ENCODE results near the gene POLQ.
"Not testable (repeated sequence)": the region's sequence is repeated elsewhere in the genome, so short reads cannot be mapped to it uniquely, and the experiment has no call there.

The POLQ gene

DNA sequence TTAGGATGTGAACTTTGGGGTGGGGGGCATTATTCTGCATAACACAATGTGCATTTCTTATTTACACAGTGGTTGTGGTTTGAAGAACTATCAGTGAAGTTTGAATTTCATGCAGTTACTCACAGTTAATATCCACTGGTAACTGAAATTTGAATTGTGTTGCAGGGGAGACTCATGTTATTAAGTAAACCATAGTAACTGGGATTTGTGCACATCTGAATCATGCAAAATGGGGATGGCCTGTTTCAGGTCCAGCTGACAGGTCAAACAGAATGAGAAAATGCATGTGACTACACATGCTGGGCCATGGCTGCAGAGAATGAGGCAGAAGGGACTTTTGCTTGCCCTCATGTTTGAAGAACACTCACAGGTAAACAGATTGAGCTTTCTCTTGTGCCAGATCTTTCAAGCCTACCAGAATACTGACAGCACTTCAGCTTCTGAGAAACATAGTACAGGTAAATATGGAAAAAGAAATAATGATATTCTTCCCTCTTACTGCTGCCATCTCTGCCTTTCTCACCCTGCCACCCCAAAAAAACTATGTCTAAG, 115.0 kb downstream of the POLQ start:
- no peak for DNase-seq (ENCODE audit: low read depth in 4 of 4, low spot score in 1 of 4)

DNA sequence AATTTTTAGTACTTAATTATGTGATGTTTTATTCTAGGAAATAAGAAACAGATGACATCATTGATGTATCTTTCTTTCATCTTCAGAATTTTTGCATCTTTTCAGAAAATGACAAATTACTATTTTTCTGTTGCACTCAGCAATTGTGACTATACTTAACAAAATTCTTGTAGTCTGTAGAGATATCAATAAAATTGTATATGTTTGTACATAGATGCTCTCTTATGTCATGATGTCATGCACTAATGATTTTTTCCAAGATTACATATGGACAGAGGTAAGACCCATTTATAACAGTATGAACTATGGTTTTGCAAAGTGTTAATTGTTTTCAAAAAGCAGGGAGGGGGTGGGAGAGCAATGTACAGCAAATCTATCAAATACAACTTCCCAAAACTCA, 121.2 kb downstream of the POLQ start:
- DNase-seq (ENCODE audit: low read depth in 4 of 4, low spot score in 1 of 4), result no peak

- DNase-seq (ENCODE audit: low read depth in 4 of 4, low spot score in 1 of 4), result no peak
These were observed 127.6 kb downstream of the POLQ start for GRCh38 chr3:121418182-121418581.

DNA sequence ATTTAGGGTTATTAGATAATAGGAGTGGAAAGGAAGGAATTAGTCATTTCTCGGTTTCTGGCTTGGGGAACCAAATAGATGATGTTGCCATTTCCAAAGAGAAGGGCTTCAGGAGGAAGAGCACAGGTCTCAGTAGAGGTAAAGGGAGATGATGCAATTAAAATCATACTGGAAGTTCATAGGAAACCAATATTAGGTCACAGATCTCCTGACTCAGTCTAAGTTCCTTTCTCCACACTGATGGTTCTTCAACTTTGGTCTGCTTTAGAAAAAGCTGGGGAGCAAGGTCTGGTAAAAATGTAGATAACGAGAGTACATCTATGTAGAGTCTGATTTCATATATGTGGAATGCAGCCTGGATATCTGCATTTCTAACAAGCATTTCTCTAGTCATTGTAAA, 130.9 kb downstream of the POLQ start:
- no peak for DNase-seq (ENCODE audit: low read depth in 4 of 4, low spot score in 1 of 4)

DNA sequence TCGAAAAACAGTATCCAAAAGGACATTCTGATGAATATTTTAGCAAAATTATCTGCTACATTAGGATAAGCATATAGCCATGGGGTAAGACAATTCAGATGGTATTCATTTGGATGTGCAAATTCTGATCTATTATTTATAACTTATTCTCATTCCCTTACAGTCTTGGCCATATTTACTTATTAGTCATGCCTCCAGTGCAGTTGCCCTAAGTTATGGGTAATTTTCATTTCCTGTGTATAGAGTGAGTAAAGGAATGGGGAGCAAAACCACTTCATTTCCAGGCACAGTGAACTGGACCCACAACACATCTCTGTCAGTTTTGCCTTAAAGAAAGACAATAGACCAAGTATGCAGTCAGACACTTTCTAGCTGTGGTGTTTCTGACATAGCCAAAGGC, 134.3 kb downstream of the POLQ start:
- DNase-seq (ENCODE audit: low read depth in 4 of 4, low spot score in 1 of 4), result no peak

DNA sequence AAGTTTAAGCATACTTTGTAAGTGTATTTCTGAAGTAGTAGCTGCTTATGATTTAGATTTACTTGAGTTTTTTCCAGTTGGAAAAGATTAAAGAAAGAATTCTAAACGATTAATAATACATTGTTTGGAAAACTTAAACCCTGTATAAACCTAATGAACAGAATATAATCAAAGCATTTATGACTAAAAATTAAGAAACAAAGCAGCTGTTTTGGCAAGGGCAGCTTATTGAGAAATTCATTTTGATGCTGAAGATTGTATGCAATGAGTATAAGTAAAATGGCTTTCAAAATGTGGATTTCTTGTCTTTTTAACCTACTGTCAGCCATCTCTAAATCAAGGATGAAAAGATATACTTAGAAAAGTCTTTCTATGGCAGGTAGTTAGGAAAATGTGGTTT, 140.2 kb downstream of the POLQ start:
- no peak for DNase-seq (ENCODE audit: low read depth in 4 of 4, low spot score in 1 of 4)

DNA sequence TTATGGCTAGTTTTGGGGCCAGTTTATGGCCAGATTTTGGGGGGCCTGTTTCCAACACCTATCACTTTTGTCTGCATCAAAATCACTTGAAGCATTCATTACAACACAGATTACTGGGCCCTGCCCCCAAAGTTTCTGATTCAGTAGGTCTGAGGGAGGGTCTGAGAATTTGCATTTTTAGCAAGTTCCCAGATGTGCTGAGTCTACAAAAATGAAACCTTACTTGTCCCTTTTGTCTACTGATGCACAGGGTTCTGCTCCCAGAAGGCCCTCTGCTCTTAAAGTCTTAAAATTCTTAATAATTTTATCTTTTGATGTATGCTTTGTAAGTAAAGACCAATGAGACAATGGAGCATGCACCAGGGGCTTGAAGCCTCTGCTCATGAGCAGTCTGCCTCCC, 146.0 kb downstream of the POLQ start:
- no peak for DNase-seq (ENCODE audit: low read depth in 4 of 4, low spot score in 1 of 4)

- DNase-seq (ENCODE audit: low read depth in 4 of 4, low spot score in 1 of 4), result not testable (repeated sequence)
These were observed 147.7 kb downstream of the POLQ start for GRCh38 chr3:121398051-121398450.

- not testable (repeated sequence) for DNase-seq (ENCODE audit: low read depth in 4 of 4, low spot score in 1 of 4)
These were observed 149.8 kb downstream of the POLQ start for GRCh38 chr3:121395967-121396366.

- not testable (repeated sequence) for DNase-seq (ENCODE audit: low read depth in 4 of 4, low spot score in 1 of 4)
These were observed 157.5 kb downstream of the POLQ start for GRCh38 chr3:121388308-121388707.

All from stimulated activated CD4-positive, alpha-beta T cell treated with anti-CD3 and anti-CD28 coated beads, Interleukin-1b, Interleukin-23, amount 100 ng/mL, for 24 hours (primary cell).